Dendritic cell treated with granulocyte-macrophage colony-stimulating factor and Interleukin-4, amounts not matched to agents 40 ng/mL and 50 ng/mL, for 4 days (primary cell): ENCODE measurements around the gene GALNT2.

Experiments used
- H3K27ac Mint-ChIP-seq: one replicate; pipeline ENCODE4 v1.8.0; 2022; ENCODE audit warnings: mild to moderate bottlenecking, mixed read lengths
- H3K27me3 Mint-ChIP-seq: one replicate; pipeline ENCODE4 v1.8.0; 2022; ENCODE audit warnings: mild to moderate bottlenecking, mixed read lengths
- H3K36me3 Mint-ChIP-seq: one replicate; pipeline ENCODE4 v1.8.0; 2022; ENCODE audit warnings: low read depth, mixed read lengths
- H3K4me1 Mint-ChIP-seq: one replicate; pipeline ENCODE4 v1.8.0; 2022; ENCODE audit warnings: low read depth, mixed read lengths
- H3K4me3 Mint-ChIP-seq: one replicate; pipeline ENCODE4 v1.8.0; 2022; ENCODE audit warnings: mild to moderate bottlenecking, moderate library complexity, mixed read lengths
- H3K9me3 Mint-ChIP-seq: one replicate; pipeline ENCODE4 v1.8.0; 2022; ENCODE audit warnings: mixed read lengths
- intact Hi-C: fragments of 100-400 bp; cut with micrococcal nuclease; formaldehyde crosslinking; loops from one replicate; pipeline ENCODE4 v1.15.0; 2022

The GALNT2 gene

GRCh38 chr1:230124186-230125128 is 57.4 kb downstream of the GALNT2 start:
- Mint-ChIP-seq H3K36me3 (peaks cover 8% of the 10 kb centered on the region), H3K4me3 (no peak overlapping the region), H3K9me3 (no peaks in the 10 kb centered on the region), H3K4me1 (peaks cover 43% of the 10 kb centered on the region), H3K27me3 (no peaks in the 10 kb centered on the region), H3K27ac (no peak overlapping the region)
- intact Hi-C loops, result no loop called here

GRCh38 chr1:230125141-230125540 is 58.1 kb downstream of the GALNT2 start:
- peaks cover 42% of the 10 kb centered on the region for H3K4me1 Mint-ChIP-seq
- H3K9me3 Mint-ChIP-seq, result no peaks in the 10 kb centered on the region
- H3K36me3 Mint-ChIP-seq, result peaks cover 8% of the 10 kb centered on the region
- no peak overlapping the region for H3K27ac Mint-ChIP-seq
- no peaks in the 10 kb centered on the region for H3K27me3 Mint-ChIP-seq
- intact Hi-C loops, result no loop called here
- H3K4me3 Mint-ChIP-seq, result no peak overlapping the region

DNA sequence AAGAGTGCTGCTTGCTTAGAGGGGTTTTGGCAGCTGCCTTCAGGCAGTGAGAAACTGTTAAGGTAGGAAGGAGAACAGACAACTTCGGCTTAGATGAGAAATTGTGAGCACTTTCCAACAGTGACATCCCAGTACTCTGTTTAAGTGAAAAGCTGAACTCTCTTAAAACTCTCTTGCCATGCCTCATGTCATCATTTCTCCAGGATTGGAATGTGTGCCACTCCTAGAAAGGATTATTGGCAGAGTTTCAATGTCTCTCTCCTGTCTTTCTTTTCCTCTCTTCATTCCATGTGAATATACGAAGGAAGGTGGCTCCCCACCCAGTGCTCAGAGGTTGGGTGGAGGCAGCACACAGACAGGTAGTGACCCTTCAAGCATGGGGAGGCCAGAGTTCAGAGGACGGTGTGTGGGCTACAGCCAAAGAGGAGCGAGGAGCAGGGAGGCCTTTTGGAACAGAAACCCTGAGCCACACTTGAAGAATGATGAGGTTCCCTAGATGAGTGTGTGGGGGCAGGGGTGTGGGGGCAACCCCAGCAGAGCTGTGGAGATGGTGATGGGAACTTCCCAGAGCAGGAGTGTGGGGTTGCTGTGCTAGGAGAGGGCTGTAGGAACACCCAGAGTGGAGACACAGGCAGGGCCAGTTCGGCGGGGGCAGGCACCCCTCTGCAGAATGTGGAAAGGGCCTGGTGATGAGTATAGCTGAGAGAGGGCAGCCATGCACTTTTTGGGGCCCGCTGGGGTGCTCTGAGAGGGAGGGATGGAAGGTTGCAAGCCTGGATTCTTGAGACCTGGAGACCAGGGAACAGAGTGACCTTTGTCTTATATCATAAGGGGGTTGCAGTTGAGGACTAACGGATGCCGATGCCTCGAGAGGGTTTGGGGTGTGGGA is 58.8 kb downstream of the GALNT2 start:
- peaks cover under 1% of the 10 kb centered on the region for H3K36me3 Mint-ChIP-seq
- H3K4me1 Mint-ChIP-seq, result peaks cover 36% of the 10 kb centered on the region
- no peaks in the 10 kb centered on the region for H3K27me3 Mint-ChIP-seq
- H3K27ac Mint-ChIP-seq, result peak overlapping the region; percentile 27
- intact Hi-C loops, result no loop called here
- H3K9me3 Mint-ChIP-seq, result no peaks in the 10 kb centered on the region
- no peak overlapping the region for H3K4me3 Mint-ChIP-seq

DNA sequence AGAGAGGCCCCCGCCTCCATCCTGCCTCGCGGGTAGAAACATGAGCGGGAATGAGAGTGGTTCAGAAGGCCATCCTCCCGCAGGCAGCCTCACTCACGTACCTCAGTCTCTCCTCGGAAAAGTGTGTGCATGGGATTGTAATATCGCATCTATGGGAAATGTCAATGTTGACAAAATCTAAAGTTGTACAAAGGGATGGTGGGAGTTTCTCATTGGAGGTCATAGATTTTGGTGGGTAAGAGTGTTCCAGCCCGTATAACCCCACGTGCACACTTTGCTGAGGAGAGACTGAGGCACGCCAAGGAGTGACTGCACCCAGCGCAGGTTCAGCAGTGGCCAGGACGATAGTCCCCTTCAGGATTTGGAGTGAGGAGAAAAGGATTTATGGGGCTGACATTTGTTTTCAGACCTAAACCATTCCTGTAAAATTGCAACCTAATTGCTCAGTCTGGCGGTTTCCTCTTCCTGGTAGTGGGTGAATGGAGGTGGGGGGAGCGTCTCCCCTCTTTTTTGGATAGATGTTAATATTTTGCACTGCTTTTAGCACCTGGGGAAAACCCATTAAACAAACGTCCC is 59.6 kb downstream of the GALNT2 start:
- peak overlapping the region; percentile 54 for H3K4me3 Mint-ChIP-seq
- no peaks in the 10 kb centered on the region for H3K36me3 Mint-ChIP-seq
- peaks cover 36% of the 10 kb centered on the region for H3K4me1 Mint-ChIP-seq
- peak overlapping the region; percentile 27 for H3K27ac Mint-ChIP-seq
- no peaks in the 10 kb centered on the region for H3K27me3 Mint-ChIP-seq
- intact Hi-C loops, result no loop called here
- no peaks in the 10 kb centered on the region for H3K9me3 Mint-ChIP-seq

DNA sequence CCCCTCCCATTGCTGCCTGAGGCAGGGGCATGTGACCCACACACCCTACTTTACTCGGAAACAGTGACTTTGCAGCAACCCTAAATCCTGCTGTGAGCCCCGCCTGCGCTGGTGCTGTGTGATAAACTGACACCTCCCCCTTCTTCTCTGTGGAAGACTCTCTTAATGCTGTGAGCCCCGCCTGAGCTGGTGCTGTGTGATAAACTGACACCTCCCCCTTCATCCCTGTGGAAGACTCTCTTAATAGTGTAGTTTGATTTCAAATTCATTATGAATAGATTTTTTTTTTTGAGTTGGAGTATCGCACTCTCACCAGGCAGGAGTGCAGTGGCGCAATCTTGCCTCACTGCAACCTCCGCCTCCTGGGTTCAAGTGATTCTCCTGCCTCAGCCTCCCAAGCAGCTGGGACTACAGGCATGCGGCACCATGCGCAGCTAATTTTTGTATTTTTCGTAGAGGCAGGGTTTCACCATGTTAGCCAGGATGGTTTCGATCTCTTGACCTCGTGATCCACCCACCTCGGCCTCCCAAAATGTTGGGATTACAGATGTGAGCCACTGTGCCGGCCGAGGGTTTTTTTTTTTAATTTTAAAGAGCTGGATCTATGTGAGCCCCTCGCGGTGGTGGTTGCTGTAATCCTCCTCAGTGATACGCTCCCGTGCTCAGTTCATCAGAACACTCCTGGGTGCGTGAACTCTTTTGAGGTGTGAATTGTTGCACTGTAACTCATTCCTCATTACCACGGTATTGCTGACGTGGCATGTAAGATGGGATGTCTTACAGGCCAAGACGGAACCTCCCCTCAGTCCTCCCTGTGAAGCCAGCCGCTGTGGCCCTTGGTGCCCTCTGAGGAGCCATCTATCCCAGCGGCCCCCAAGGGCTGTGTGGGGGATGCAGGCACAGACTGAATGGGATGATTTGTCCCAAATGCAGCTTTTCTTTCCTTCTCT is 60.3 kb downstream of the GALNT2 start:
- H3K27me3 Mint-ChIP-seq, result no peaks in the 10 kb centered on the region
- peak overlapping the region; percentile 27 for H3K27ac Mint-ChIP-seq
- H3K4me3 Mint-ChIP-seq, result peak overlapping the region; percentile 54
- intact Hi-C loops, result no loop called here
- H3K36me3 Mint-ChIP-seq, result no peaks in the 10 kb centered on the region
- peaks cover 41% of the 10 kb centered on the region for H3K4me1 Mint-ChIP-seq
- H3K9me3 Mint-ChIP-seq, result no peaks in the 10 kb centered on the region

DNA sequence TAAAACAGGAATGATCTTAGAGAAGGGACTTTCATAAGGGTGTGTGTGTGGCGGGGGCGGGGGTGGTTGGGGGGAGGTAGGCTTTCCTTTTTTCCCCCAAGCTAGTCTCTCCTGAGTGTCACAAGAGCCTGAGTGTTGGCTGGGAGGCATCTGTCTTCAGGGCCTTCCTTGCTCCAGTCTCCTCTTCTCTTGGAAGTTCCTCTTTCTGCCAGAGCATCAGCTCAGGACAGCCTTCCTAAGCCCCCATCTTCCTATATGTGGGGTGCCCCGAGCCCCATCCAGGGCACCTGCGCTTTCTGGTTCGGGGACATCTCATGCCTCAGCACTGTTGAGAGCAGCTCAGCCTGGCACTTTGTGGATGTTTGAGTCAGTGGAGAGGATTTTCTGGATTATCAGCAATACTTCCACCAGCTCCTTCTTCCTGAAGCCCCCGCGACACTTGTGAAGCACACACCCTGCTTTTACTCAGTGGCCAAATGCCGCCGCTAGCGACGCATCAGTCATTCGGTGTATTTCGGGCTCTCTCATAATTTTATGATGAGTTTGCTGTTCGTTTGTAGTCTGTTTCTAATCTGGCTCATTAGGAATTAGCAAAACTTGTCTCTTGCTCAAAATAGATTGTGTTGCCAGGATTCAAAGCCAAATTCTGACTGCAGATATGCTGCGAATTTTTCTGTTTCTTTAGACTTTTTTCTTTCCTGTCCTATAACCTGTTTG is 61.7 kb downstream of the GALNT2 start:
- no peaks in the 10 kb centered on the region for H3K36me3 Mint-ChIP-seq
- no peak overlapping the region for H3K4me3 Mint-ChIP-seq
- H3K4me1 Mint-ChIP-seq, result peaks cover 47% of the 10 kb centered on the region
- no peaks in the 10 kb centered on the region for H3K27me3 Mint-ChIP-seq
- peak overlapping the region; percentile 36 for H3K27ac Mint-ChIP-seq
- intact Hi-C loops, result no loop called here
- H3K9me3 Mint-ChIP-seq, result no peaks in the 10 kb centered on the region

DNA sequence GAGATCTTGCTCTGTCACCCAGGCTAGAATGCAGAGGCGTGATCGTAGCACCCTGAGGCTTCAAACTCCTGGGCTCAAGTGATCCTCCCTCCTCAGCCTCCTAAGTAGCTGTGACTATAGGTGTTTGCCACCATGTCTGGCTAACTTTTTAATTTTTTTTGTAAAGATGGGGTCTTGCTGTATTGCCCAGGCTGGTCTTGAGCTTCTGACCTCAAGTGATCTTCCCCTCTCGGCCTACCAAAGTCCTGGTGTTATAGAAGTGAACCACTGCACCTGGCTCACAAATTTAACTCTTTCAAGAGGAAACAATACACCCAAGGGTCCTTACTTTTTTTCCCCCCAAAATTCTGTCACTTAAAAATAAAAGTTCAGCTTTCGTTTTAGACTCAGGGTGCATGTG is 62.3 kb downstream of the GALNT2 start:
- Mint-ChIP-seq H3K36me3 (no peaks in the 10 kb centered on the region), H3K9me3 (no peaks in the 10 kb centered on the region), H3K4me1 (peaks cover 47% of the 10 kb centered on the region), H3K4me3 (no peak overlapping the region), H3K27me3 (no peaks in the 10 kb centered on the region), H3K27ac (no peak overlapping the region)
- intact Hi-C loops, result no loop called here

DNA sequence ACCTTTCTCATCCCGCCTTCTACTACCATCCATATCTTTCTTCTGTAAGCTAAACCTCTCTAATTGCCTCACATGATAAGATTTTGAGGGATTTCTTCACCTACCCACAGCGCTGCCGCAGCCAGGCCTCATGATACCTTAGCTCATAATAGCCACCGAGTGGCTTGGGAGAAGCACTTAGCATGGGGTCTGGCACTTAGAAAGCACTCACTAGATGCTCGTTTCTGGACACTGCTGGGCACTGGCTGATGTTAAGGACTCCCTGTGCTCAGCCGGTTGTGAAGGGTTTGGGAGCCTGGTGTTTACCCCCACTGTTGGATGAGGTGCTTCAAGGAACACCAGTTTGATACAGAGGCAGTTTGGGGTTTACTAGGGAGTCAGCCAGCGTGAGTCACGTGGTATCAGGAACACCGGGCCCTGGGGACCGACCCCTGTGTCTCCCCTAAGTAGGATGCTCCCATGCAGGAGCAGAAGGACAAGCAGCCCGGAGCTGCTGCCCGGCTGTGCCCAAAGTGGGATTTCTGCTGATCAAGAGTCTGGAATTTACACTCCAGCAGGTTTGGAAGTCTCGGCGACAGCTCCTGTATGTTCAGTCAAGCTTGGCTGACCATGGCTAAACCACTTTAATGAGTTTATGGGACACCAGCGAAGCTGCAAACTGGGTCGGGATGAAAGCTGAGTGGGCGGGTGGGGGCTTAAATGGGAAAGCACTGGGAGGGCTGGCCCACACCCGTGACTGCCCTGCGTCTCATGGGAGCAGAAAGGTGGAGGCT is 63.3 kb downstream of the GALNT2 start:
- Mint-ChIP-seq H3K27me3 (no peaks in the 10 kb centered on the region), H3K9me3 (no peaks in the 10 kb centered on the region), H3K4me1 (peaks cover 42% of the 10 kb centered on the region), H3K4me3 (no peak overlapping the region), H3K36me3 (no peaks in the 10 kb centered on the region), H3K27ac (no peak overlapping the region)
- intact Hi-C loops, result no loop called here

- Mint-ChIP-seq H3K27me3 (no peaks in the 10 kb centered on the region), H3K4me3 (no peak overlapping the region), H3K27ac (no peak overlapping the region), H3K36me3 (no peaks in the 10 kb centered on the region), H3K4me1 (peaks cover 31% of the 10 kb centered on the region), H3K9me3 (no peaks in the 10 kb centered on the region)
- intact Hi-C loops, result no loop called here
These were observed 64.4 kb downstream of the GALNT2 start for GRCh38 chr1:230131457-230131856.

DNA sequence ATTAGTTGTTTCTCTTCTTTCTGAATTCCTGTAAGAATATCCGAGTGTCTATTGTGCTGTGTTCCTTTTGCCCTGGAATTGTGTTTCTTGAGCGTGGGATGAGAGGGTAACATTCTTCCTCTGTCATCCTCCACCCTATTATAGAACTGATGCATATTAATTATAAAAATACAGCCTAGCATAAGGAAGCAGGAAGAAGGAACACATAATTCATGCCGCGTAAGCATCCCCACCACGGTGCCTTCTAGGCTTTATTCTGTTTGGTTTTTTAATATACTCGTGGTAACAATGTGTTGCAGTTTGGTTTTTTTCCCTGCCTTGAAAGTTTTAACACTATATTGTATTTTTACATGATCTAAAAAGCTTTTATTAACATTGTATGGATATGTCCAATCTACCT is 65.7 kb downstream of the GALNT2 start:
- Mint-ChIP-seq H3K4me1 (peaks cover 20% of the 10 kb centered on the region), H3K4me3 (no peak overlapping the region), H3K9me3 (no peaks in the 10 kb centered on the region), H3K27ac (no peak overlapping the region), H3K27me3 (no peaks in the 10 kb centered on the region), H3K36me3 (no peaks in the 10 kb centered on the region)
- intact Hi-C loops, result no loop called here

- Mint-ChIP-seq H3K36me3 (no peaks in the 10 kb centered on the region), H3K4me1 (peaks cover 27% of the 10 kb centered on the region), H3K27ac (no peak overlapping the region), H3K9me3 (no peaks in the 10 kb centered on the region), H3K4me3 (no peak overlapping the region), H3K27me3 (no peaks in the 10 kb centered on the region)
- intact Hi-C loops, result no loop called here
These were observed 68.7 kb downstream of the GALNT2 start for GRCh38 chr1:230135726-230136125.
